NAMALWA (cell line): ENCODE results near the gene PDSS2.
"Not testable (repeated sequence)": the region's sequence is repeated elsewhere in the genome, so short reads cannot be mapped to it uniquely, and the experiment has no call there.

ENCODE experiments used
- DNase-seq: peaks from one replicate; pipeline ENCODE4 v3.0.0-alpha.2; 2015; ENCODE audit warnings: low spot score

PDSS2 gene

GRCh38 chr6:107161521-107161920, 297.8 kb downstream of the PDSS2 start:
- no peak for DNase-seq

GRCh38 chr6:107156617-107157016, 302.7 kb downstream of the PDSS2 start:
- DNase-seq = no peak

- no peak for DNase-seq
These were observed 304.6 kb downstream of the PDSS2 start for GRCh38 chr6:107154801-107155160.

GRCh38 chr6:107154131-107154800, 305.1 kb downstream of the PDSS2 start:
- DNase-seq = no peak

GRCh38 chr6:107152638-107153430, 306.5 kb downstream of the PDSS2 start:
- DNase-seq = no peak

- DNase-seq = no peak
These were observed 314.7 kb downstream of the PDSS2 start for GRCh38 chr6:107144666-107145065.

GRCh38 chr6:107144014-107144413, 315.4 kb downstream of the PDSS2 start:
- DNase-seq = no peak

- no peak for DNase-seq
These were observed 318.8 kb downstream of the PDSS2 start for GRCh38 chr6:107140581-107140980.

- not testable (repeated sequence) for DNase-seq
These were observed 323.0 kb downstream of the PDSS2 start for GRCh38 chr6:107136324-107136723.

GRCh38 chr6:107135048-107135680, 324.2 kb downstream of the PDSS2 start:
- DNase-seq = not testable (repeated sequence)

- peak; percentile 73 for DNase-seq
These were observed 326.9 kb downstream of the PDSS2 start for GRCh38 chr6:107132330-107132954.

- DNase-seq = no peak
These were observed 329.9 kb downstream of the PDSS2 start for GRCh38 chr6:107129370-107129925.

- no peak for DNase-seq
These were observed 330.8 kb downstream of the PDSS2 start for GRCh38 chr6:107128577-107128976.

- DNase-seq = no peak
These were observed 331.2 kb downstream of the PDSS2 start for GRCh38 chr6:107128175-107128574.

GRCh38 chr6:107125771-107126170, 333.6 kb downstream of the PDSS2 start:
- no peak for DNase-seq

- DNase-seq = peak; percentile 69
These were observed 334.4 kb downstream of the PDSS2 start for GRCh38 chr6:107124934-107125348.

- no peak for DNase-seq
These were observed 335.9 kb downstream of the PDSS2 start for GRCh38 chr6:107123501-107123900.

GRCh38 chr6:107122748-107123147, 336.6 kb downstream of the PDSS2 start:
- peak; percentile 36 for DNase-seq

GRCh38 chr6:107121964-107122495, 337.3 kb downstream of the PDSS2 start:
- no peak for DNase-seq

GRCh38 chr6:107121266-107121665, 338.1 kb downstream of the PDSS2 start:
- no peak for DNase-seq

- no peak for DNase-seq
These were observed 339.0 kb downstream of the PDSS2 start for GRCh38 chr6:107120404-107120803.

- DNase-seq = peak; percentile 77
These were observed 340.4 kb downstream of the PDSS2 start for GRCh38 chr6:107118976-107119375.
